Measurements from ENCODE around the gene BTBD9. TPM values are rescaled to one million over a fixed set of nuclear protein-coding genes. Genes with fewer than 3 reads are reported as not detected.

The BTBD9 gene
- total and polyA plus RNA-seq, 2 donors (not counting 1 experiment from before 2014, with no cell fraction given): 4.1 to 48.9 TPM

DNA sequence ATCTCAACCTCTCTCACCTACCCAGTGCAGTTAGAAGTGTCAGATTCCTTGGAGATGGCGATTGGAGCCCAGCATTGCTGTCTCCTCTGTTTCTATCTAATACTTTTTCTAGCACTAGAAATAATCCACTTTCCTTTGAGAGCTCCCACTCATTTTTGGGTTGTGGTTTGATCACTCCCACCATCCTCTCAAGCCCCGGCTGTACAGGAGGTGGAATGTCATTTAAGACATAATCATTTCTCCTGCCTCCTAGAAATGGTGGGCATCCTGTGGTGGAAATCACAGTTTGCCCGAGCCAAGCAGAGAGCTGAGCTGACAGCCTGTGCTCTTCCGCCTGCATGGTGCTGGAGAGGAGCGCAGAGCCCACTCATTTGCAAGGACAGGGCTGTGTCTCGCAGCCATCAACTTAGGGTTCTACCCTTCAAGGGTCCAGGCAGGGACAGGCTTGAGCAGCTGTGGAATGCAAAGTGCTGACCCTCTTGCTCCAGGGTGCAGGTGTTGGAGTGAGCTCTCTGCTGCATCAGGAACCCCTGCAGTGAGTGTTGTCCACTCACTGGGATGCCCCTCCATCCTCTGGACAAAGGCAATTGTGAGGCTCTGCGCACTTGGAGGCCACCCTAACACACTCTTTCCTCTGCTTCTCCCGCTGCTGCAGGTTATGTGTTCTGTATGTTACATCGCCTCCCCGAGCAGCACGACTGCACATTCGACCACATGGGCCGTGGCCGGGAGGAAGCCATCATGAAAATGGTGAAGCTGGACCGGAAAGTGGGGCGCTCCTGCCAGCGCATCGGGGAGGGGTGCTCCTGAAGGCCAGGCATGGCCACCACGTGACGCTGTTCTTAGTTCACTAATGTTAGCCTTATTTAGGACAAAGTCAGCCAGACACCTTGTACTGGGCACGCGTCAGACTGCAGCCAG lies 487.9 kb downstream of the BTBD9 start:
- Histone ChIP-seq H3K4me2 (replicated peaks; ENCODE audit: low read depth, low read length, poor library complexity, severe bottlenecking) (no peak overlapping the region), H2AFZ (ENCODE audit: insufficient read depth, low read depth, low read length, poor library complexity, severe bottlenecking) (no peak overlapping the region), H3K4me1 (ENCODE audit: control insufficient read depth in 2 of 2, insufficient read depth in 2 of 2, low read length in 2 of 2) (peaks cover 0 to 12% of the 10 kb centered on the region in 2 donors), H4K20me1 (ENCODE audit: control insufficient read depth, insufficient read depth, low read length, poor library complexity, severe bottlenecking) (peaks cover 6% of the 10 kb centered on the region), H3K4me3 (ENCODE audit: control extremely low read depth in 1 of 5, extremely low read depth in 1 of 5, insufficient read depth in 1 of 5, low read depth in 2 of 5, low read length in 4 of 5) (no peak overlapping the region), H3K27ac (ENCODE audit: low read length in 2 of 2) (no peak overlapping the region), H3K9ac (ENCODE audit: low read length) (no peak overlapping the region), H3K79me2 (ENCODE audit: control insufficient read depth, insufficient read depth, low read length) (no peaks in the 10 kb centered on the region), H3K36me3 (replicated peaks in 1 of 2; ENCODE audit: control extremely low read depth in 1 of 2, control insufficient read depth in 1 of 2, extremely low read depth in 1 of 2, insufficient read depth in 2 of 2, low read length in 1 of 2) (peaks cover 0 to 36% of the 10 kb centered on the region in 2 experiments), H3K9me3 (ENCODE audit: control extremely low read depth in 1 of 3, control insufficient read depth in 2 of 3, insufficient read depth in 1 of 3, low read length in 2 of 3) (no peaks in the 10 kb centered on the region), H3K27me3 (replicated peaks in 1 of 4; ENCODE audit: control extremely low read depth in 1 of 4, control insufficient read depth in 3 of 4, insufficient read depth in 4 of 4, low read length in 3 of 4) (no peaks in the 10 kb centered on the region)
- Mint-ChIP-seq H3K9me3 (ENCODE audit: insufficient read depth) (no peaks in the 10 kb centered on the region), H3K4me1 (peaks cover 2% of the 10 kb centered on the region), H3K4me3 (no peak overlapping the region), H3K27ac (no peak overlapping the region), H3K27me3 (no peaks in the 10 kb centered on the region)
- CTCF ChIA-PET: interaction anchor here (1.2 kb wide), 1 partner anchor 8 kb away, joined by 4 read pairs; no protein-coding TSS in a partner anchor
- DNase-seq (no peak), ATAC-seq (ENCODE audit: low read depth) (no peak)
- intact Hi-C loops (cut with micrococcal nuclease): no loop called here
- 97% methylated on average over 18 of the region's 22 CpGs for WGBS (ENCODE audit: insufficient coverage)
- POLR2A ChIA-PET: no interaction called here
- TF ChIP-seq EZH2 (IDR thresholded peaks at IDR 0.05; ENCODE audit: borderline replicate concordance, insufficient read depth, low read depth, low read length, poor library complexity, severe bottlenecking): no peak
- TF ChIP-seq, protein P1, sequence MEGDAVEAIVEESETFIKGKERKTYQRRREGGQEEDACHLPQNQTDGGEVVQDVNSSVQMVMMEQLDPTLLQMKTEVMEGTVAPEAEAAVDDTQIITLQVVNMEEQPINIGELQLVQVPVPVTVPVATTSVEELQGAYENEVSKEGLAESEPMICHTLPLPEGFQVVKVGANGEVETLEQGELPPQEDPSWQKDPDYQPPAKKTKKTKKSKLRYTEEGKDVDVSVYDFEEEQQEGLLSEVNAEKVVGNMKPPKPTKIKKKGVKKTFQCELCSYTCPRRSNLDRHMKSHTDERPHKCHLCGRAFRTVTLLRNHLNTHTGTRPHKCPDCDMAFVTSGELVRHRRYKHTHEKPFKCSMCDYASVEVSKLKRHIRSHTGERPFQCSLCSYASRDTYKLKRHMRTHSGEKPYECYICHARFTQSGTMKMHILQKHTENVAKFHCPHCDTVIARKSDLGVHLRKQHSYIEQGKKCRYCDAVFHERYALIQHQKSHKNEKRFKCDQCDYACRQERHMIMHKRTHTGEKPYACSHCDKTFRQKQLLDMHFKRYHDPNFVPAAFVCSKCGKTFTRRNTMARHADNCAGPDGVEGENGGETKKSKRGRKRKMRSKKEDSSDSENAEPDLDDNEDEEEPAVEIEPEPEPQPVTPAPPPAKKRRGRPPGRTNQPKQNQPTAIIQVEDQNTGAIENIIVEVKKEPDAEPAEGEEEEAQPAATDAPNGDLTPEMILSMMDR (IDR thresholded peaks at IDR 0.05): no peak

All from B cell (primary cell).